Ecto neural progenitor cell (in vitro differentiated cells): ENCODE results near the gene PPP2R5B.
A peak's percentile ranks its signal among the peaks of the same experiment; 100 is the strongest.

Source experiments
- DNase-seq: peaks from one replicate; pipeline ENCODE4 v3.0.0-alpha.2; 2018; ENCODE audit warnings: low spot score

PPP2R5B gene

GRCh38 chr11:64888729-64889511 lies 35.6 kb upstream of the PPP2R5B start:
- no peak for DNase-seq

DNA sequence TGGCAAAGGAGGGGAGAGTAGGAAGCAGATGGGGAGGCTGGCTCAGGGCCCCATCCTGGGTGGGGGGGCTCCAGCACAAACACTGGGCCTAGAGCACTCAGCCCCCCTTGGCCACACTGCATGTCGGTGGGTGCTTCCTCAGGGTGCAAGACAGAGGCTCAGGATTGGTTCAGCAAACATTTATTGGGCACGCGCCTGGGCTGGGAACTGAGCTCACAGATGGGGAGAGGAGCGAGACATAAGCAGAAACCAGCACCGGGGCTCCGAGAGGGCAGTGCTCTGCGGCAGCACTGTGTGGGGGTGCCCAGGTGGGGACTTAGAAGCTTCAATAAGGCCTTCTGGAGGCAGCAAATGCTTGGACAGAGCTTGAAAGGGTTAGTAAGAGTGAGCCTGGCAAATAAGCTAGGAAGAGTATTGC lies 34.0 kb upstream of the PPP2R5B start:
- DNase-seq = no peak

DNA sequence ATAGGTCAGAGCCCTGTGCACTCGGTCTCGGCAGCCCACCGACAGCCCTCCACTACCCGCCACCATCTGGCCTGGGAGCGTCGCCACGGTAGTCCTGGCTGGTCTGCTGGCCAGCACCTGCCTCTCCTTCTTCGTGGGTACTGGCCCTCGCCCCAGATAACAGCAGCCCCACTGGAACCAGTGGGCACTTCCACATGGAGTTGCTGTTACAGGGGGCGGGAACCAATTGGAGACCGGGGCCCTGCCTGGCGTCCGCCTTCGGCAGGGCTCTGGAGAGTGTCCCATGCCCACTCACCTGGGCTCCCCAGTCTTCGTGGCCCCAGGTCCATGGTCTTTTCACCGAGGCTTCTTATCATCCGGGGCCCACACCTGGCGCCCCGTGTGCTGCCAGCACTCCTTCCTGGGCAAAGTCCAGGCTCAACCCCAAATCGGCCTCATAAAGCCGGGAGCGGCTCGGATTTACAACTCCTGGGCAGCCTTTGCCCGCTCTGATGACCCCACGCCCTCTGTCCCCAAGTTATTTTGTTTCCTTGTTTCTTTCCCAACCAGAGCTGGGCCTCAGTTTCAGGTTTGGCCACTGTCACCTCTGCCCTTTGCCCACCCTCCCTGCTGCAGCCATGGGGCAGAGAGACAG lies 33.2 kb upstream of the PPP2R5B start:
- DNase-seq = no peak

DNA sequence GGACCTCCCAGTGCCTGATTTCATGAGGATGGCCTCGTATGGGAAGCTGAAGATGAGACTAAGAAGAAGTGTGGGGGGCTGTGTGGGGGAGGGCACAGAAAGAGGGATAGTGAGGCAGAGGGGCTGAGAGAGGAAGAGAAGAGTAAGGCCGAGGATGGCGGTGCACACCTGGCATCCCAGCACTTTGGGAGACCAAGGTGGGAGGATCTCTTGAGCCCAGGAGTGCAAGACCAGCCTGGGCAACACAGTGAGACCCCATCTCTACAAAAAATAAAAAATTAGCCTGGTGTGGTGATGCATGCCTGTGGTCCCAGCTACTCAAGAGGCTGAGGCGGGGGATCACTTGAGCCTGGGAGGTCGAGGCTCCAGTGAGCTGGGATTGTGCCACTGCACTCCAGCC lies 32.6 kb upstream of the PPP2R5B start:
- DNase-seq = no peak

GRCh38 chr11:64892411-64892831 lies 32.1 kb upstream of the PPP2R5B start:
- DNase-seq = no peak

- DNase-seq = no peak
These were observed 31.7 kb upstream of the PPP2R5B start for GRCh38 chr11:64892838-64893193.

GRCh38 chr11:64893194-64894069 lies 31.1 kb upstream of the PPP2R5B start:
- DNase-seq = no peak

DNA sequence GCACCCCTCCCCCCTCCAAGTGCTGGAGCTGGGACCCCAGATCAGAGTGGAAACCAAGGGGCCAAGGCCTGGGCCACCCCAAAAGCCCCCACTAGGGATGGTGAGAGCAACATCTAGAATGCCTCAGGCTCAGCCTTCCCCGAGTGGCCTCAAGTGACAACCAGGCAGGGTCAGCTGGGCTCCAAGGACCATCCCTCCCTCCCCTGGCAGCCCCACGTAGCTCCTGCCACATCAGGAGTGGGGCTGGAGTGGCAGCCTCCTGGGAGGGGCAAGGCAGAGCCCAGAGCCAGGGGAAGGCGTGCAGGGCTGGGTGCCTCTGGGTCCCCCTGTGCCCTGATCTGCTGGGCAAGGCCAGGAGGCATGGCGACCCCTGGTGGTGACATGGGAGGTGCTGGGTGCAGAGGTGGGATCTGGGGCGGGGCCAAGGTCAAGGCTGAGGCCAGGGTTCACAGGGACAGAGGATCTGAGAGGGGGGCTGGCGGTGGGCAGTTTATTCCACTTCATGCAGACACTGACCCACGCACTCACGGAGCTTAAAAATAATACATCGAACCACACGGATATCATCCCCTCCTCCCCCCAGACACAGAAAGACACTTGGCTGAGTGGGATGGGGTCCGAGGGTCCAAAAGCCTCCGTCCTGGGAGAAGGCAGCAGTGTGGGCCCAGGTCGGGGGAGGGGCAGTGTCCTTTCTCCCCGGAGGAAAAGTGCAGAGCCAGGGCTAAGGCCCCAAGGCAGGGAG lies 30.2 kb upstream of the PPP2R5B start:
- DNase-seq = peak; percentile 83

GRCh38 chr11:64894812-64895452 lies 29.6 kb upstream of the PPP2R5B start:
- DNase-seq = no peak

- no peak for DNase-seq
These were observed 28.0 kb upstream of the PPP2R5B start for GRCh38 chr11:64896448-64897022.

DNA sequence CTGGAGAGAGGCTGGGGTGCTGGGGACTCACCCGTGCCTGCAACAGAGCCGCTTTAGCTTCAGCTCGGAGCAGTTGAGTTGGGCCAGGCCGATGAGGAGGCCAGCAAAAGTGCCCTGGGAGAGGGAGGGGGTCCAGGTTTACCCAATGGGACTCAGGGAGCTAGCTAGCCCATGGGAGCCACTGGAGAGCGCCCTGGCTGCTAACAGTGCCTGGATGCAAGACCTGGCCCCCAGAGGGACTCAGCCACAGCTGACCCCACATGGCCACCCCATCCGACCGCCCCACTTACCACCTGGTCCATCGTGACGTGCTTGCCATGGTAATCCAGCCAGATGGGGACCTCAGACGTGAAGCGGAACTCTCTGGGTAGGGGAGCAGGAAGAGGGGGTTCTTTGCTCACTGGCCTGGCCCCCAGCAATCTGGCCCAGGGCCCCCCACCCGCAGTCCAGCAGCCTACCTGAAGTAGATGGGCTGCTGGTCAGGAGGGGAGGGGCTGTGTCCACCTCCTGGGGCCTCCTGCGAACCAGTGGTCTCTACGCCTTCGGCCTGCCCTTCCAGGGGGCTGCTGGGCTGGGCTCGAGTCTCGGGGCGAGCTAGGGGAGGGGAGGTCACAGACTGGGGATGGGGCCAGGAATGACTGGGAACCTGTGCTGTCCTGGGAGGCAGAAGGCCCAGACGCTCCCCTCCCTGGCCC lies 27.0 kb upstream of the PPP2R5B start:
- no peak for DNase-seq

- DNase-seq = no peak
These were observed 26.4 kb upstream of the PPP2R5B start for GRCh38 chr11:64898076-64898445.

GRCh38 chr11:64898541-64898940 lies 25.9 kb upstream of the PPP2R5B start:
- no peak for DNase-seq

DNA sequence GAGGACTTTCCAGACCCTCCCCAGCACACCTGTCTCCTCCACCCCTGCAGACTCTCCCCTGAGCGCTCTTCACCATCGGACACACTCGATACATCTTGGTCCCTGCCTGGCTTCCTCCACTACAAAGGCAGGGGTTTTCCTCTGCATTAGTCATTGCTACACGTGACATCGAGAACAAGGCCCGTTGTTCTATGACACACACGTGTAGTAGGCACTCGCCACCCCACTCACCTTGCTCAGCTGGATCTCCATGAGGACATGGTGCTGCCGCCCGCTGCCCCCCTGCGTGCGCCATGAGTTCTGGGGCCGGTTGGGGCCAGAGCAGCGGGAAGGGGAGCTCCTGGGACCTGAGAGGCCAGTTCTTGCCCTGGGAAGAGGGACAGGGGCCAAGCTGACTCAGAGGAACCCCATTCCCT lies 24.2 kb upstream of the PPP2R5B start:
- DNase-seq = no peak

DNA sequence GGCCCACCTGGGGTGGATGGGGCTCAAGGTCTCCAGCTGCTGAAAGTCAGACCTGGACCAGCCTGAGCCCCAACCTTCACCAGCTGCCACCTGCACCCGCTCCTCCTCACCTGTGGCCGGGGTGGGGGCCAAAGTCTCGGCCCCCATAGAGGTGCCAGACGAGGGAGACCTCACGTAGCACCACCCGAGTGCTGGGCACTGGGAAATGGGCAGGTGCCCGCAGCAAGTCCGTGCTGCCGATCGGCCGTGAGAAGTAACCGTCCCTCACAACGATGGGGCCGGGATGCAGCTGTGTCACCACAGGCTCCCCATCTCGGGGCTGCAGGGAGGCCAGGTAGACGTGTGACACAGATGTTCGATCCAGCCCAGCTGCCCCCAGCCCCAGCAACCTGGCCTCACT lies 23.7 kb upstream of the PPP2R5B start:
- DNase-seq = no peak

DNA sequence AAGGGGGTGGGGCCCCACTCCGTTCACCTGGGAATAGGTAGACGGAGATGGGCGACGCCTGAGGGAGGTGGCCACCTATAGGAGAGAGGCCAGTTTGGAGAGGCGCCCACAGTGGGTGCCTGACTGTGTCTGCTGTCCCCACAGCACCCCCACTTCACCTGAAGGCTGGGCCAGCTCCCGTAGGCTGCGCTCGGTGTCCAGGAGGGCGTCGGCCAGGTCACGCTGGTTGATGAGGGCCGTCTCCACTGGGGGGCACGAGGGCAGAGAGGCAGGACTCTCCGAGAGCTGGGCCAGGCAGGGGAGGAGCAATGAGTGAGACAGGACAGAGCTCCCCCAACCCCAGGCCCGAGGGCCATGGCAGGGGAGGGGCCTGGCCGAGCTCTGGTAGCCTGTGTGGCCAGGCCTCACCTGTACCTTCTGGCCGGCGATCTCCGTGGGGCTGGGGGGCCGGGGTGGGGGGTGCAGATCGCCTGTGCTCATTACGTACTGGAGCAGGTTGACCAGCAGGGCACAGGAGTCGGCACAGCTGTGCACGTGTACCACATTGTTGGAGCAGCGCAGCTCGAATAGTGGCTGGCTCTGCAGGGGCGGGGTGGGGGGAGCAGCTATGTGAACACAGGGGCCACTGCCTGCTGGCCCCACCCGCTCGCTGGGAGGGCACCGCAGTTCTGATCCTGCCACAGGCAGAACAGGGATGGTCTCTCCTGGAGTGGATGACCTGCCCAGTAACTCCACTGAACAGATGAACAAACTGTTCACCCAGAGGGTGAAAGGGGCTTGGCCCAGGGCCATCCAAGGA lies 22.2 kb upstream of the PPP2R5B start:
- DNase-seq = no peak

DNA sequence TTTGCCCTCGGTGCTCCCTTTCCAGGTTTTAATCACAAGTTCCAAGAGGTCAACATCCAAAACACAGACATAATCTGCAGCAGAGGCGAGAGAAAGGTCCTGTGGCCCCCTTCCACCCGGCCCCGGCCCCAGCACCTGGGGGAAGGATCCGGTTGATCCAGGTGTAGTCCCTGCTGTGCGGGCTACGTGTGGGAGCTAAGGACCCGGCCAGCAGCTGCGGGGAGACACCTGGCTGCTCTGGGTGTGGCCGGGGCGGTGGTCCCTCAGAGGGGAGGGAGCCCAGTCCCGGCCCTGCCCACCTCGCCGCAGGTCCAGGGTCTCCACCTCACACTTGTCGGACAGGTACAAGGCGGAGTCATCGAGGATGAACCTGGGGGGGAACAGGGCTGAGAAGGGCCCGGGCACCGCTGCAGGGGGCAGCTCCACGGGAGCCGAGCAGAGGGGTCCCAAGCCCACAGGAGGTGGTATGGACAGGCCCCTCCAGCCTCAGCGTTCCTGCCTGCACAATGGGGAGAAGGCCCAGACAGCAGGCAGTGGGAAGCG lies 21.1 kb upstream of the PPP2R5B start:
- no peak for DNase-seq

DNA sequence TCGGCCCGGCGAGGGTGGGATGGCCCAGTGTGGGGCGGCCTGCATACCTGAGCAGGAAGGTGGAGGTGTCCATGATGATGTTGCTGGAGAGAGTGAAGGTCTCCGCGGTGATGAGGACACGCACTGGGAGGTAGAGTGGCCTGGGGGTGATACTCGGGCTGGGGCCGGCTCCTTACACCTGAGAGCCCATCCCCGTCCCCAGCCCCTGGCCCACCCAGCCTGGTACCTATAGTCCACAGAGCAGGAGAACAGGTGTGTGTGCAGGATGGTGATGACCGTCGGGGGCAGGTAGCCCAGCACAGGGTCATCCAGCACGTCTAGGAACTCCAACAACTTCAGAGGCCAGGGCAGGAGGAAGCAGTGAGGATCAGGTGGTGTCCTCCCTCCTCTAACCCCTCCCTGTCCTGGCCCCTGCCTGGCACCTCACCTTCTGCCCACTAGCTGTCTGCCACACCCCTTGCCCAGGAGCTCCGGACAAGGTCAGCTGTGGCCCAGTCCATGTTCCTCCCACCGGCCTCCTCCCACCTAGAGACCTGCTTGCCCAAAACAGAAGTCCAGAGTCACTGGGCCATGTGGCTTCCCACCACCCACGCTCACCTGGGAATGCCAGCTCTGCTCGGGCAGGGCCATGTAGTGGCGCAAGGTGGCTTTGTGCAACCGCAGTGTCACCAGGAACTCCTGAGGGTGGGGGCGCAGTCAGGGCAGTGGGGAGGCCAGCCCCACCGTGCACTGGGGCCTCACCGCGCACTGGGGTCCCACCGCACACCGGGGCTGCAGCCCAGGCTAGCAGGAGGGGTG lies 18.8 kb upstream of the PPP2R5B start:
- no peak for DNase-seq

GRCh38 chr11:64906314-64906635 lies 18.2 kb upstream of the PPP2R5B start:
- no peak for DNase-seq
